ENCODE data around the gene EFHC2. TPM values are rescaled to one million over a fixed set of nuclear protein-coding genes. Genes with fewer than 3 reads are reported as not detected.

EFHC2 gene
- polyA plus RNA-seq, 1 donor from 2014 or later, result 0.22 TPM

DNA sequence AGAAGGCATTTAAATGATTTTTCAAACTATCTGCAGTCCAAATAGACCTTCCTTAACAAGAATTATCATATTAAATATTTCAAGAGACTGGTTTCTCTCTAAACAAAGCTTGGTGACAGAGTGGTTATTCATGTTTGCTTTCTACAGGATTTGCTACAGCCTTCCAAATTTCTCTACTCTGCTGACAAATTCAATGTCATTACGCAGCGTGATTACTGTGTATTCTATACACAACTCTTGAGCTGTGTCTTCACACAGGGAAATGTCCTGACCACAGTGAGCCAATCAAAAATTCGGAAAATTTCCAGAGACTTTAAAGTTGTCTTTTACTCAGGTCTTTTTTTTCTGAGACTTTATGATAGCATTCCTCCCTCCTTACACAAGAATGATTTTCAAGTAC lies 75.6 kb downstream of the EFHC2 start:
- Histone ChIP-seq H3K79me2 (replicated peaks; ENCODE audit: insufficient read depth, low read length) (no peaks in the 10 kb centered on the region), H3K36me3 (ENCODE audit: insufficient read depth, low read length) (no peaks in the 10 kb centered on the region), H3K27me3 (ENCODE audit: insufficient read depth, low read depth, low read length) (no peaks in the 10 kb centered on the region), H3K9me3 (ENCODE audit: low read length) (no peaks in the 10 kb centered on the region), H2AFZ (ENCODE audit: low read depth, low read length) (no peak overlapping the region), H3K4me3 (ENCODE audit: low read length) (no peak overlapping the region), H3K9ac (ENCODE audit: low read length) (no peak overlapping the region), H4K20me1 (ENCODE audit: insufficient read depth) (no peaks in the 10 kb centered on the region), H3K9me2 (ENCODE audit: insufficient read depth, low read length) (no peaks in the 10 kb centered on the region), H3F3A (ENCODE audit: insufficient read depth, low read length, poor library complexity, severe bottlenecking) (no peaks in the 10 kb centered on the region), H3K4me2 (ENCODE audit: low read length) (no peak overlapping the region), H3K27ac (ENCODE audit: low read length) (no peak overlapping the region)
- TF ChIP-seq, protein P1, sequence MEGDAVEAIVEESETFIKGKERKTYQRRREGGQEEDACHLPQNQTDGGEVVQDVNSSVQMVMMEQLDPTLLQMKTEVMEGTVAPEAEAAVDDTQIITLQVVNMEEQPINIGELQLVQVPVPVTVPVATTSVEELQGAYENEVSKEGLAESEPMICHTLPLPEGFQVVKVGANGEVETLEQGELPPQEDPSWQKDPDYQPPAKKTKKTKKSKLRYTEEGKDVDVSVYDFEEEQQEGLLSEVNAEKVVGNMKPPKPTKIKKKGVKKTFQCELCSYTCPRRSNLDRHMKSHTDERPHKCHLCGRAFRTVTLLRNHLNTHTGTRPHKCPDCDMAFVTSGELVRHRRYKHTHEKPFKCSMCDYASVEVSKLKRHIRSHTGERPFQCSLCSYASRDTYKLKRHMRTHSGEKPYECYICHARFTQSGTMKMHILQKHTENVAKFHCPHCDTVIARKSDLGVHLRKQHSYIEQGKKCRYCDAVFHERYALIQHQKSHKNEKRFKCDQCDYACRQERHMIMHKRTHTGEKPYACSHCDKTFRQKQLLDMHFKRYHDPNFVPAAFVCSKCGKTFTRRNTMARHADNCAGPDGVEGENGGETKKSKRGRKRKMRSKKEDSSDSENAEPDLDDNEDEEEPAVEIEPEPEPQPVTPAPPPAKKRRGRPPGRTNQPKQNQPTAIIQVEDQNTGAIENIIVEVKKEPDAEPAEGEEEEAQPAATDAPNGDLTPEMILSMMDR (IDR thresholded peaks at IDR 0.05; ENCODE audit: poor library complexity, severe bottlenecking), result no peak
- TF ChIP-seq EP300 (conservative IDR thresholded peaks at IDR 0.05; ENCODE audit: poor library complexity, severe bottlenecking), result no peak

DNA sequence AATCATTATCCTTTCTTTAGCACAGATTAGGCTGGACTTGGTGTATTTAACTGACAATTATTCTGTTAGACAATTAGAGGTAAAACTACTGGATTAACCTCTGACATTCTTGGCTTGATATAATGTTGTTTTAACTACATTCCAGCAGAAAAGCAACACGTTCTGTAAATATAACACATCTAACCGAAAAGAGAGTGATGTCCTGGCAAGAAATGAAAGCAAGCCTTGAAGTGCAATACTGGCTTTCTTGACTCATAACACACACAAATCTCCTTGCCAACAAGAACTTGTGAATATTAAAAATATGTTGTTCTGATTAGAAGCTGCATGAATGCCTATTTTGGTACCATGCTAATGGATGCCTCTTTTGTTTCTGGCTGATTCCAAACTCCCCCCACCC lies 76.4 kb downstream of the EFHC2 start:
- Histone ChIP-seq H3K27me3 (ENCODE audit: insufficient read depth, low read depth, low read length) (no peaks in the 10 kb centered on the region), H3K4me3 (ENCODE audit: low read length) (no peak overlapping the region), H3K9me3 (ENCODE audit: low read length) (no peaks in the 10 kb centered on the region), H3K79me2 (replicated peaks; ENCODE audit: insufficient read depth, low read length) (no peaks in the 10 kb centered on the region), H3K36me3 (ENCODE audit: insufficient read depth, low read length) (no peaks in the 10 kb centered on the region), H3K27ac (ENCODE audit: low read length) (no peak overlapping the region), H2AFZ (ENCODE audit: low read depth, low read length) (no peak overlapping the region), H3K4me2 (ENCODE audit: low read length) (no peak overlapping the region), H3F3A (ENCODE audit: insufficient read depth, low read length, poor library complexity, severe bottlenecking) (no peaks in the 10 kb centered on the region), H3K9me2 (ENCODE audit: insufficient read depth, low read length) (no peaks in the 10 kb centered on the region), H4K20me1 (ENCODE audit: insufficient read depth) (no peaks in the 10 kb centered on the region), H3K9ac (ENCODE audit: low read length) (no peak overlapping the region)
- TF ChIP-seq POLR2AphosphoS5 (IDR thresholded peaks at IDR 0.05) (no peak), SMC3 (conservative IDR thresholded peaks at IDR 0.05; ENCODE audit: poor library complexity) (no peak), MXI1 (conservative IDR thresholded peaks at IDR 0.05; ENCODE audit: poor library complexity, severe bottlenecking) (no peak), EP300 (conservative IDR thresholded peaks at IDR 0.05; ENCODE audit: poor library complexity, severe bottlenecking) (no peak), EZH2 (IDR thresholded peaks at IDR 0.05; ENCODE audit: borderline replicate concordance, insufficient read depth, low read length, poor library complexity, severe bottlenecking) (no peak), RAD21 (conservative IDR thresholded peaks at IDR 0.05) (no peak), TAF1 (IDR thresholded peaks at IDR 0.05; ENCODE audit: low read depth) (no peak)
- TF ChIP-seq, protein P2, sequence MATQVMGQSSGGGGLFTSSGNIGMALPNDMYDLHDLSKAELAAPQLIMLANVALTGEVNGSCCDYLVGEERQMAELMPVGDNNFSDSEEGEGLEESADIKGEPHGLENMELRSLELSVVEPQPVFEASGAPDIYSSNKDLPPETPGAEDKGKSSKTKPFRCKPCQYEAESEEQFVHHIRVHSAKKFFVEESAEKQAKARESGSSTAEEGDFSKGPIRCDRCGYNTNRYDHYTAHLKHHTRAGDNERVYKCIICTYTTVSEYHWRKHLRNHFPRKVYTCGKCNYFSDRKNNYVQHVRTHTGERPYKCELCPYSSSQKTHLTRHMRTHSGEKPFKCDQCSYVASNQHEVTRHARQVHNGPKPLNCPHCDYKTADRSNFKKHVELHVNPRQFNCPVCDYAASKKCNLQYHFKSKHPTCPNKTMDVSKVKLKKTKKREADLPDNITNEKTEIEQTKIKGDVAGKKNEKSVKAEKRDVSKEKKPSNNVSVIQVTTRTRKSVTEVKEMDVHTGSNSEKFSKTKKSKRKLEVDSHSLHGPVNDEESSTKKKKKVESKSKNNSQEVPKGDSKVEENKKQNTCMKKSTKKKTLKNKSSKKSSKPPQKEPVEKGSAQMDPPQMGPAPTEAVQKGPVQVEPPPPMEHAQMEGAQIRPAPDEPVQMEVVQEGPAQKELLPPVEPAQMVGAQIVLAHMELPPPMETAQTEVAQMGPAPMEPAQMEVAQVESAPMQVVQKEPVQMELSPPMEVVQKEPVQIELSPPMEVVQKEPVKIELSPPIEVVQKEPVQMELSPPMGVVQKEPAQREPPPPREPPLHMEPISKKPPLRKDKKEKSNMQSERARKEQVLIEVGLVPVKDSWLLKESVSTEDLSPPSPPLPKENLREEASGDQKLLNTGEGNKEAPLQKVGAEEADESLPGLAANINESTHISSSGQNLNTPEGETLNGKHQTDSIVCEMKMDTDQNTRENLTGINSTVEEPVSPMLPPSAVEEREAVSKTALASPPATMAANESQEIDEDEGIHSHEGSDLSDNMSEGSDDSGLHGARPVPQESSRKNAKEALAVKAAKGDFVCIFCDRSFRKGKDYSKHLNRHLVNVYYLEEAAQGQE (IDR thresholded peaks at IDR 0.05; ENCODE audit: borderline replicate concordance), result no peak
- TF ChIP-seq, protein P1 (IDR thresholded peaks at IDR 0.05; ENCODE audit: poor library complexity, severe bottlenecking), result no peak
